Kidney (tissue), 14 donors: Measurements from ENCODE around the gene FATE1. TPM values are rescaled to one million over a fixed set of nuclear protein-coding genes. Genes with fewer than 3 reads are reported as not detected.

Source experiments
- DNase-seq, 5 donors: peaks; one replicate each; pipeline ENCODE4 v3.0.0-alpha.2; 2013 to 2020
- FAIRE-seq: peaks from 2 replicates; lab custom pipeline; 2012; peaks lifted over from hg19 to GRCh38; lab: Jason Lieb, UNC
- H3K27ac ChIP-seq, 2 donors: one replicate each; pipeline ENCODE4 v1.7.0; 2013; ENCODE audit warnings: low read depth in 2 of 2, low read length in 2 of 2, inconsistent platforms in 1 of 2
- H3K27me3 ChIP-seq: one replicate; pipeline ENCODE4 v1.7.1; 2013; ENCODE audit warnings: low read length, inconsistent platforms; ENCODE audit not compliant: control insufficient read depth, insufficient read depth
- H3K36me3 ChIP-seq, 3 donors: one replicate each; pipeline versions ENCODE4 v1.7.0 to v1.7.1; 2013; ENCODE audit warnings: low read length in 3 of 3, control low read depth in 1 of 3, inconsistent platforms in 1 of 3; ENCODE audit not compliant: insufficient read depth in 3 of 3, control insufficient read depth in 2 of 3
- H3K4me1 ChIP-seq, 3 donors: one replicate each; pipeline versions ENCODE4 v1.7.0 to v1.7.1; 2013; ENCODE audit warnings: low read length in 3 of 3, inconsistent platforms in 1 of 3, low read depth in 1 of 3; ENCODE audit not compliant: control insufficient read depth in 2 of 3, insufficient read depth in 2 of 3
- H3K4me3 ChIP-seq, 3 donors: one replicate each; pipeline versions ENCODE4 v1.7.0 to v1.8.1; 2013; ENCODE audit warnings: low read length in 3 of 3, control low read depth in 1 of 3, inconsistent platforms in 1 of 3
- H3K9ac ChIP-seq, 3 donors: one replicate each; pipeline versions ENCODE4 v1.7.0 to v1.7.1; 2013; ENCODE audit warnings: low read length in 3 of 3, control low read depth in 1 of 3, inconsistent platforms in 1 of 3
- H3K9me3 ChIP-seq, 3 donors: one replicate each; pipeline versions ENCODE4 v1.7.0 to v1.7.1; 2013; ENCODE audit warnings: low read length in 3 of 3, control low read depth in 1 of 3, inconsistent platforms in 1 of 3; ENCODE audit not compliant: control insufficient read depth in 2 of 3, insufficient read depth in 1 of 3
- intact Hi-C: fragments of 100-400 bp; cut with DNase I; formaldehyde crosslinking; loops from one replicate; pipeline ENCODE4 v1.11.1; 2022
- polyA plus RNA-seq: library from polyadenylated mRNA; stranded (reverse); fragments of 350-450 nt; fragmentation: Illumina TruSeq; extraction: RNeasy Lipid Tissue Mini Kit (QIAGEN cat#74804); gene quantifications from one replicate; pipeline ENCODE4 v1.2.3, GENCODE V29; 2014; ENCODE audit warnings: low read depth, low replicate concordance; ENCODE audit not compliant: insufficient read depth
- total RNA-seq: library from RNA; stranded (reverse); fragmentation: NEBNext Ultra II Directional; extraction: Animal tissue kit (Norgen Biotek cat#: 25700); gene quantifications from one replicate; pipeline ENCODE4 v1.2.1, GENCODE V29; 2021
- TF ChIP-seq, protein P1 (sequence below): IDR thresholded peaks from 3 replicates; pipeline ENCODE4 v1.5.1; 2012; ENCODE audit warnings: mild to moderate bottlenecking, moderate library complexity, borderline replicate concordance; ENCODE audit not compliant: insufficient read depth; ENCODE audit errors: extremely low read depth
- donor health status: control.
- donor health status: control.
- donor health status: control.
- donor health status: control.
- donor health status: control.
- donor health status: DM: yes; HTN: yes; CAD: no.
- donor health status: Normal renal cell carcinoma (clear cell type).

Gene FATE1
- total and polyA plus RNA-seq, 2 donors from 2014 or later: 0.52 TPM; not detected in 1

DNA sequence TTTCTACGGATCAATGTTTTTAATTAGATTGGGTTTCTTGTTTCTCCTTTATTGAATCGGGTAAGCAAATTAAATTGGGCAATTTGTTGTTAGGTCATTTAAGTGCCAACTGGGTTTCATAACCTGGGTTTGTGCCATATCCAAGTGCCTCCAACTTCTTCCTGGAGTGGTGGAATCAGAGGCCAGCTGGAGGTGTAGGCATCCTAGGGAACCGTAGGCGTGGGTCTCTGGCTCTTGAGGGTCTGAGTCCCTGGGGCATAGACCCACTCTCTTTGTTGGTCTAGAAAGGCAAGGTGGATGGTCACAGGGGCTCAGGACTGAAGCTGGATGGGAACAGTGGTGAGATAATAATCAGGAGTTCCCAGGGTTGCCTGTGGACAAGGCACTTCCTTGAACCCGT, 37.0 kb downstream of the FATE1 start:
- DNase-seq (no peak), FAIRE-seq (no peak)
- TF ChIP-seq, protein P1, sequence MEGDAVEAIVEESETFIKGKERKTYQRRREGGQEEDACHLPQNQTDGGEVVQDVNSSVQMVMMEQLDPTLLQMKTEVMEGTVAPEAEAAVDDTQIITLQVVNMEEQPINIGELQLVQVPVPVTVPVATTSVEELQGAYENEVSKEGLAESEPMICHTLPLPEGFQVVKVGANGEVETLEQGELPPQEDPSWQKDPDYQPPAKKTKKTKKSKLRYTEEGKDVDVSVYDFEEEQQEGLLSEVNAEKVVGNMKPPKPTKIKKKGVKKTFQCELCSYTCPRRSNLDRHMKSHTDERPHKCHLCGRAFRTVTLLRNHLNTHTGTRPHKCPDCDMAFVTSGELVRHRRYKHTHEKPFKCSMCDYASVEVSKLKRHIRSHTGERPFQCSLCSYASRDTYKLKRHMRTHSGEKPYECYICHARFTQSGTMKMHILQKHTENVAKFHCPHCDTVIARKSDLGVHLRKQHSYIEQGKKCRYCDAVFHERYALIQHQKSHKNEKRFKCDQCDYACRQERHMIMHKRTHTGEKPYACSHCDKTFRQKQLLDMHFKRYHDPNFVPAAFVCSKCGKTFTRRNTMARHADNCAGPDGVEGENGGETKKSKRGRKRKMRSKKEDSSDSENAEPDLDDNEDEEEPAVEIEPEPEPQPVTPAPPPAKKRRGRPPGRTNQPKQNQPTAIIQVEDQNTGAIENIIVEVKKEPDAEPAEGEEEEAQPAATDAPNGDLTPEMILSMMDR: no peak
- Histone ChIP-seq H3K9me3 (no peaks in the 10 kb centered on the region), H3K4me1 (peaks cover 0 to 3% (median 0%) of the 10 kb centered on the region in 3 donors), H3K27me3 (no peaks in the 10 kb centered on the region), H3K9ac (no peak overlapping the region), H3K27ac (no peak overlapping the region), H3K36me3 (no peaks in the 10 kb centered on the region), H3K4me3 (no peak overlapping the region)
- intact Hi-C loops: no loop called here

DNA sequence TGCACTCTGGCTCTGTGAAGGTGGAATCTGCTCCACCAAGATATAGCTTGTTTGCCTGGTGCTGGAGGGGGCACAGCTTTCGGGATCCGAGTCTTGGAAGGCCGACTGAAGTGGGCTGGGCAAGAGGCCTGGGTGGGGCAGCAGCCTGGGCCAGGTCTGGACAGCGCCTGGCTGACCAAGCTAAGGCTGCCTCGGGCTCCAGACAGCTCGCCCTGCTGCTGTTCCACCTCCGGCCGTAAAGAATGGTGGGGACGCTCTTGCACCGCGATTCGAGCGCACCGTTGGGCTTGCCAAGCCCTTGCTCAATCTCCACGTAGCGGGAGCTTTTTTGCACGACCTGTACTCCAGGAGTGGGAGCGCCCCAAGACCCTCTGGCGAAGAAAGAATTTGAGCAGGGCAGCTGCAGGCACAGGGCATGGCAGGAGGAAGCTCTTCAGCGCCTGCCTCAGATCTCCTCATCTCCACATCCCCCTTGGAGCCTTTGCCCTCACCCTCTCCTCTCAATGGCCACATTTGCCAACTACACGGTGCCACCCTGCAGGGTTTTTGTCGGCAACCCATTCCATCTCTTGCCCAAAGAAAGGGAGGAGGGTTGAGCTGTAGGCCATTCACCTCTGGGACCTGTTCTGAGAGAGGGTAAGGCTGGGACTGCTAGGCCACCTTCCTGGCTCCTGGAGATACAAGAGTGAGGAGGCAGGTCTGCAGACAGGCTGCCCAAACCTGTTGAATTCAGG, 37.6 kb downstream of the FATE1 start:
- Histone ChIP-seq H3K9ac (no peak overlapping the region), H3K9me3 (no peaks in the 10 kb centered on the region), H3K36me3 (no peaks in the 10 kb centered on the region), H3K27me3 (no peaks in the 10 kb centered on the region), H3K4me1 (peaks cover 0 to 3% (median 0%) of the 10 kb centered on the region in 3 donors), H3K4me3 (no peak overlapping the region), H3K27ac (no peak overlapping the region)
- DNase-seq (peak in 4 of 5 donors; percentile 53 to 63 (median 62)), FAIRE-seq (no peak)
- intact Hi-C loops: no loop called here
- TF ChIP-seq, protein P1: peak; percentile 64

DNA sequence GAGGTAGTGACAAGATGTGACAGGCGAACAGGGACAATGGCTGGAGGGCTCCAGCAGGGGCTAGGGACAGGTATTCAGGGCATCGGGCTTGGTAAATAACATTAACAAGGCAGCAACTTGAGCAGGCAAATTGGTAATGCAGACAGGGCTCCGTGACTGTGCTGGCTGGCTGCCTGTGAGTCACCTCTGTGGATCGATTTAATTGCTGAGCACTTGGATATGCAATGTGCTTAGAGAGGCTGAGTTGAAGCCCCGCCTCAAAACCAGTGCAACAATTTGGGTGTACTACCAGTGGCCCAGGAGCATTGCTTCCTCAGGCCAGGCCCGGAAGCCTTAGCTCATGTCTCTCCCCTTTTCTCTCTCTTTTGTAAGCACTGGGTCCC, 38.2 kb downstream of the FATE1 start:
- no peak overlapping the region for H3K27ac ChIP-seq
- DNase-seq (no peak), FAIRE-seq (no peak)
- peaks cover 0 to 3% (median 0%) of the 10 kb centered on the region in 3 donors for H3K4me1 ChIP-seq
- H3K4me3 ChIP-seq: no peak overlapping the region
- intact Hi-C loops: no loop called here
- H3K9me3 ChIP-seq: no peaks in the 10 kb centered on the region
- H3K9ac ChIP-seq: no peak overlapping the region
- no peaks in the 10 kb centered on the region for H3K36me3 ChIP-seq
- TF ChIP-seq, protein P1: no peak
- no peaks in the 10 kb centered on the region for H3K27me3 ChIP-seq
